Gastroesophageal sphincter (tissue), 4 donors: Measurements from ENCODE around the gene TMEM101. TPM values are rescaled to one million over a fixed set of nuclear protein-coding genes. Genes with fewer than 3 reads are reported as not detected.

Source experiments
- ATAC-seq: fragments of 150-250 bp; one replicate; pipeline ENCODE4 v1.9.1; 2016; ENCODE audit warnings: mild to moderate bottlenecking, moderate library complexity
- H3K27ac ChIP-seq, 4 donors: fragments of 200-600 bp; sonication (generic) in 3 of 4; 1 replicate in 3 of 4; 2 replicates in 1 of 4; pipeline ENCODE4 v1.5.1; 2016 to 2019
- H3K27me3 ChIP-seq: fragments of 200-600 bp; sonication (generic); one replicate; pipeline ENCODE4 v1.5.1; 2019
- H3K36me3 ChIP-seq, 2 donors: fragments of 200-600 bp; sonication (generic); one replicate each; pipeline ENCODE4 v1.5.1; 2019; ENCODE audit warnings: control low read depth in 1 of 2
- H3K4me1 ChIP-seq, 3 donors: fragments of 200-600 bp; sonication (generic); 1 replicate in 2 of 3; 2 replicates in 1 of 3; pipeline ENCODE4 v1.5.1; 2016 to 2019; ENCODE audit warnings: control low read depth in 2 of 3
- H3K4me3 ChIP-seq, 2 donors: fragments of 200-600 bp; sonication (generic); one replicate each; pipeline ENCODE4 v1.5.1; 2019; ENCODE audit warnings: mild to moderate bottlenecking in 1 of 2, moderate library complexity in 1 of 2
- H3K9me3 ChIP-seq, 3 donors: fragments of 200-600 bp; sonication (generic); one replicate each; pipeline ENCODE4 v1.5.1; 2017 to 2019; ENCODE audit warnings: control low read depth in 2 of 3
- EP300 ChIP-seq: sonication (generic); formaldehyde crosslinking; IDR thresholded peaks from one replicate; pipeline ENCODE4 v1.6.1; 2017; ENCODE audit warnings: antibody characterized with exemption, mild to moderate bottlenecking
- POLR2A ChIP-seq, 2 donors: fragments of 450-650 bp; IDR thresholded peaks; one replicate each; pipeline ENCODE4 v1.6.1; 2017; ENCODE audit warnings: antibody characterized with exemption in 2 of 2, mild to moderate bottlenecking in 2 of 2, moderate library complexity in 1 of 2
- POLR2AphosphoS5 ChIP-seq: sonication (generic); formaldehyde crosslinking; IDR thresholded peaks from one replicate; pipeline ENCODE4 v1.6.1; 2017; ENCODE audit warnings: antibody characterized with exemption
- WGBS, 2 donors: methylation state at CpG; one replicate each; pipeline ENCODE4 v1.1.5; 2018; ENCODE audit warnings: low coverage in 1 of 2; 5-methylcytosine and 5-hydroxymethylcytosine counted together
- total RNA-seq, 4 donors: library from RNA; depleted of rRNA; stranded (reverse); fragments of >200 nt; gene quantifications; one replicate each; pipeline ENCODE4 v1.1.0, GENCODE V29; 2016
- TF ChIP-seq, protein P1 (sequence below), 4 experiments: fragments of 200-600 bp in 2 of 4; fragments of 450-650 bp in 2 of 4; sonication (generic) in 1 of 4; IDR thresholded peaks; one replicate each; pipeline ENCODE4 v1.5.1; 2017 to 2019; ENCODE audit warnings: antibody characterized with exemption in 4 of 4, mild to moderate bottlenecking in 2 of 4, moderate library complexity in 2 of 4

TMEM101 gene
- total RNA-seq, 4 donors from 2014 or later, result 27.6 to 39.8 (median 33.6) TPM

DNA sequence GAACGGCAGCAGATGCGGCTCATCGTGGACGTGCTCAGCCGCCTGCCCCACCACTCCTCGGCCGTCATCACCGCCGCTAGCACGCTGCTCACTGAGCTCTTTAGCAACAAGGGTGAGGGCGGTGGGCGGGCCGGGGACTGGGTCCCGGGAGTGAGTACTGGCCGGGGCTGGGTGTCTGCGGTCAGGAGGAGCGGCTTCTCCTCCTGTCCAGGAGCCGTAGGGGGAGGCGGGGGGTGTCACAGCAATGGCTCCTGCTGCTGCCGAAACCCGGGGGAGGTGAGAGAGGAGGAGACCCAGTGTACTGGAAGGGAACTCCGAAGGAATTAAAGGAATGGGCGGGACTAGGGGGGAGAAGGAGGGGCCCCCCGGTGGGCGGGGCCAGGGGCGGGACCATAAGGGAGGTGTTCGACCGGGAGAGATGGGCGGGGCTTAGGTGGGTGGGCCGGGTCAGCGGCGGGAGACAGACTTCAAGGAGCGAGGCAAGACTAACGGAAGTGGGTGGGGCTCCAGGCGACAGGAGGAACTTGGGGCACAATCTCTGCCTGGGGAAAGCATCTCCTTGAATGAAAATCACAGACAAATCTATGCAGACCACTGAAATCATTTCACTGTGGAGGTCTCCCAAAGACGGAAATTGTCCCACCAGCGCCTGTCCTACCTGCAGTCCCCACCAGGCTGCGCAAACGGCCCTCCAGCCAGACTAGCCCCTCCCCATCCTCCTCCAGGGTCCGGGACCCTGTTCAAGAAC lies 8.0 kb downstream of the TMEM101 start:
- Histone ChIP-seq H3K4me1 (peaks cover 0 to 44% (median 28%) of the 10 kb centered on the region in 3 donors), H3K27me3 (peaks cover 47% of the 10 kb centered on the region), H3K27ac (peak overlapping the region in 3 of 4 donors; percentile 52 to 72 (median 65)), H3K4me3 (peak overlapping the region; percentile 34 to 58), H3K36me3 (peaks cover 0 to 23% of the 10 kb centered on the region in 2 donors), H3K9me3 (no peaks in the 10 kb centered on the region)
- no peak for TF ChIP-seq EP300
- TF ChIP-seq POLR2AphosphoS5, result peak; percentile 33
- TF ChIP-seq, protein P1, sequence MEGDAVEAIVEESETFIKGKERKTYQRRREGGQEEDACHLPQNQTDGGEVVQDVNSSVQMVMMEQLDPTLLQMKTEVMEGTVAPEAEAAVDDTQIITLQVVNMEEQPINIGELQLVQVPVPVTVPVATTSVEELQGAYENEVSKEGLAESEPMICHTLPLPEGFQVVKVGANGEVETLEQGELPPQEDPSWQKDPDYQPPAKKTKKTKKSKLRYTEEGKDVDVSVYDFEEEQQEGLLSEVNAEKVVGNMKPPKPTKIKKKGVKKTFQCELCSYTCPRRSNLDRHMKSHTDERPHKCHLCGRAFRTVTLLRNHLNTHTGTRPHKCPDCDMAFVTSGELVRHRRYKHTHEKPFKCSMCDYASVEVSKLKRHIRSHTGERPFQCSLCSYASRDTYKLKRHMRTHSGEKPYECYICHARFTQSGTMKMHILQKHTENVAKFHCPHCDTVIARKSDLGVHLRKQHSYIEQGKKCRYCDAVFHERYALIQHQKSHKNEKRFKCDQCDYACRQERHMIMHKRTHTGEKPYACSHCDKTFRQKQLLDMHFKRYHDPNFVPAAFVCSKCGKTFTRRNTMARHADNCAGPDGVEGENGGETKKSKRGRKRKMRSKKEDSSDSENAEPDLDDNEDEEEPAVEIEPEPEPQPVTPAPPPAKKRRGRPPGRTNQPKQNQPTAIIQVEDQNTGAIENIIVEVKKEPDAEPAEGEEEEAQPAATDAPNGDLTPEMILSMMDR (IDR thresholded peaks at IDR 0.05), result peak in 3 of 4 experiments; percentile 57 to 68 (median 62)
- TF ChIP-seq POLR2A (IDR thresholded peaks at IDR 0.05), result no peak
- WGBS, 2 donors, result 0% methylated on average over 1 to 14 of the region's 40 CpGs
- ATAC-seq, result peak; percentile 92

DNA sequence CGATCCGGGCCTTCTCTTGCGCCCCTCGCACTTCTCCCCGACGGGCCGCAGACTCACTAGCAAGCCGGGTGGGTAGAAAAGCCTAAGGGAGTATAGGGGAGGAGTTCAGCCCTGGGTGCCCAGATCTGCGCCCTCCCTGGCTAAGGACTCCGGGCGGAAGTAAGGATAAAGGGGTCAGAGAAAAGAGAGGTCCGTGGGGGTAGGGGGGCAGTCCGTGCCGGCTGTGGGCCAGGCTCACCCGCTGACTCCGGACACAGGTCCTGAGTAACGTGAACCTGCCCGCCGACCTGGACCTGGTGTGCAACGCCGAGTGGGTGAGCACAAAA lies 8.5 kb downstream of the TMEM101 start:
- TF ChIP-seq, protein P1 (IDR thresholded peaks at IDR 0.05), result no peak
- TF ChIP-seq POLR2AphosphoS5 (no peak), EP300 (no peak), POLR2A (IDR thresholded peaks at IDR 0.05) (no peak)
- peaks cover 0 to 44% (median 28%) of the 10 kb centered on the region in 3 donors for H3K4me1 ChIP-seq
- H3K27me3 ChIP-seq, result peaks cover 51% of the 10 kb centered on the region
- H3K4me3 ChIP-seq, result peak overlapping the region; percentile 34 to 58
- H3K9me3 ChIP-seq, result no peaks in the 10 kb centered on the region
- peak overlapping the region in 3 of 4 donors; percentile 52 to 72 (median 65) for H3K27ac ChIP-seq
- no peak for ATAC-seq
- WGBS, 2 donors, result 3% methylated on average over 12 of the region's 21 CpGs; no CpG with 5 or more reads in 1 of the 2 donors
- H3K36me3 ChIP-seq, result peaks cover 0 to 18% of the 10 kb centered on the region in 2 donors

DNA sequence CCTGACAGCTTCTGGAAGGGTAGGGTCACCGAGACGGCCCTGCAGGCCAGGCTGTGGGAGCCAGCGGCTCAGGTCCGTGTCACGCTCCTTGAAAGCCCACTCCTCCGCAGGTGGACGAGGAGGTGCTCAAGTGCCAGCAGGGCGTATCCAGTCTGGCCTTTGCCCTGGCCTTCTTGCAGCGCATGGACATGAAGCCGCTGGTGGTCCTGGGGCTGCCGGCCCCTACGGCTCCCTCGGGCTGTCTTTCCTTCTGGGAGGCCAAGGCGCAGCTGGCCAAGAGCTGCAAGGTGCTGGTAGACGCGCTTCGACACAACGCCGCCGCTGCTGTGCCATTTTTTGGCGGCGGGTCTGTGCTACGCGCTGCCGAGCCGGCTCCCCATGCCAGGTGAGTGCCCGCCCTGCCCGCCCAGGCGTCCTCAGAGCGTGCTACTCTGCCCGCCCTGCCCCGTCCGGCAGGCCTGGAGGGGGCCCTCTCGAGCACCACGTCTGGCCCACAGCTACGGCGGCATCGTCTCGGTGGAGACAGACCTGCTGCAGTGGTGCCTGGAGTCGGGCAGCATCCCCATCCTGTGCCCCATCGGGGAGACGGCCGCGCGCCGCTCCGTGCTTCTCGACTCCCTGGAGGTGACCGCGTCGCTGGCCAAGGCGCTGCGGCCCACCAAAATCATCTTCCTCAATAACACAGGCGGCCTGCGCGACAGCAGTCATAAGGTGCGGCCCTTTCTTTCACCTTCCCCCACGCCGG lies 9.1 kb downstream of the TMEM101 start:
- WGBS, 2 donors, result 0% methylated on average over 1 of the region's 59 CpGs; no CpG with 5 or more reads in 1 of the 2 donors

DNA sequence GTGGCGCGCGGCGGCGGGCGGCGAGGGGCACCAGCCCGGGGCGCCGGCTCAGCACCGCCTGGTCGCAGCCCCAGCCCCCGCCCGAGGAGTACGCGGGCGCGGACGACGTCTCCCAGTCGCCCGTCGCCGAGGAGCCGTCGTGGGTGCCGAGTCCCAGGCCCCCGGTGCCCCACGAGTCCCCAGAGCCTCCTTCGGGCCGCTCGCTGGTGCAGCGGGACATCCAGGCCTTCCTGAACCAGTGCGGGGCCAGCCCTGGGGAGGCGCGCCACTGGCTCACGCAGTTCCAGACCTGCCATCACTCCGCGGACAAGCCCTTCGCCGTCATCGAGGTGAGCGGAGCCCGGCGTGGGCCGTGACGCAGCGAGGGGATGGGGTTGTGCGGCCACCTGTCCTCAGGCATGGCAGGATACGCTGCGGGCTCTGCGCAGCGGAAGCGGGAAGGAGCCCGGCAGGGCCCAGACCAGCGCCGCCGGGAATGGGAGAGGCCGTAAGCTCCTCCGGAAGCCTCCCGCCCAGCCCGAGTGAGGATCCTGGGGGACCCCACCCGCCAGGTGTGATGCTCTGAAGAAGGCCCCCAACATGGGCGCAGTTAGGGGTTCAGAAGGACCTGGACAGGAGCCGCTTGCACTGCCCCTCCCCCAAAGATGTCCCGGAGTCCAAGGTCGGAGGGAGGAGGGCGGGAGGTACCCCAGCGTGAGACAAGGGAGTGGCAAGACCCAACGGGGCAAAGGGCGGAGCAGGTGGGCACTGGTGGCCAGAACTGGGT lies 9.8 kb downstream of the TMEM101 start:
- Histone ChIP-seq H3K27me3 (peaks cover 57% of the 10 kb centered on the region), H3K36me3 (peaks cover 0 to 7% of the 10 kb centered on the region in 2 donors), H3K9me3 (no peaks in the 10 kb centered on the region), H3K4me3 (peak overlapping the region in 1 of 2 donors; percentile 58), H3K27ac (peak overlapping the region in 1 of 4 donors; percentile 11), H3K4me1 (peaks cover 0 to 44% (median 28%) of the 10 kb centered on the region in 3 donors)
- WGBS, 2 donors, result no CpG with 5 or more reads among the region's 71 CpGs
- ATAC-seq, result no peak
- TF ChIP-seq, protein P1 (IDR thresholded peaks at IDR 0.05), result no peak
- TF ChIP-seq POLR2AphosphoS5, result no peak
- no peak for TF ChIP-seq EP300
- TF ChIP-seq POLR2A (IDR thresholded peaks at IDR 0.05), result no peak

More for the DNA sequence above, 9.1 kb downstream of the TMEM101 start:
- H3K27ac ChIP-seq, result peak overlapping the region in 3 of 4 donors; percentile 52 to 72 (median 65)
- H3K9me3 ChIP-seq, result no peaks in the 10 kb centered on the region
- TF ChIP-seq POLR2A (IDR thresholded peaks at IDR 0.05) (no peak), POLR2AphosphoS5 (no peak), EP300 (no peak)
- TF ChIP-seq, protein P1 (IDR thresholded peaks at IDR 0.05), result peak in 1 of 4 experiments; percentile 23
- H3K36me3 ChIP-seq, result peaks cover 0 to 14% of the 10 kb centered on the region in 2 donors
- H3K4me3 ChIP-seq, result peak overlapping the region in 1 of 2 donors; percentile 58
- peaks cover 0 to 44% (median 28%) of the 10 kb centered on the region in 3 donors for H3K4me1 ChIP-seq
- peak; percentile 6 for ATAC-seq
- H3K27me3 ChIP-seq, result peaks cover 56% of the 10 kb centered on the region
